T-helper 17 cell (primary cell): Measurements from ENCODE around the gene SGK1. TPM values are rescaled to one million over a fixed set of nuclear protein-coding genes. Genes with fewer than 3 reads are reported as not detected.
"Not testable (repeated sequence)": the region's sequence is repeated elsewhere in the genome, so short reads cannot be mapped to it uniquely, and the experiment has no call there.

Experiments used
- ATAC-seq: fragments of 150-1000 bp; cut with Tn5 transposase; 2 replicates; pipeline ENCODE4 v1.10.0; 2021; ENCODE audit warnings: mild to moderate bottlenecking, moderate library complexity
- DNase-seq, 3 donors: peaks; one replicate each; pipeline versions ENCODE4 v3.0.0 to v3.0.0-alpha.2; 2020 to 2021
- H3K9me3 ChIP-seq: one replicate; pipeline ENCODE4 v1.7.0; 2013; ENCODE audit warnings: low read length, mild to moderate bottlenecking; ENCODE audit not compliant: control insufficient read depth, poor library complexity, severe bottlenecking
- H3K27ac Mint-ChIP-seq: one replicate; pipeline ENCODE4 v1.8.0; 2022; ENCODE audit warnings: mild to moderate bottlenecking, moderate library complexity, mixed read lengths
- H3K27me3 Mint-ChIP-seq: one replicate; pipeline ENCODE4 v1.8.0; 2022; ENCODE audit warnings: mixed read lengths
- H3K36me3 Mint-ChIP-seq: one replicate; pipeline ENCODE4 v1.8.0; 2022; ENCODE audit warnings: low read depth, mixed read lengths
- H3K4me1 Mint-ChIP-seq: one replicate; pipeline ENCODE4 v1.8.0; 2022; ENCODE audit warnings: mild to moderate bottlenecking, mixed read lengths
- H3K4me3 Mint-ChIP-seq: one replicate; pipeline ENCODE4 v1.8.0; 2022; ENCODE audit warnings: mild to moderate bottlenecking, moderate library complexity, mixed read lengths
- total RNA-seq, 4 donors: library from RNA in 2 of 4; stranded (reverse) in 2 of 4; gene quantifications; one replicate each; pipeline ENCODE4 v1.2.3 and lab custom pipeline; 2022 to 2026

Gene SGK1
- total RNA-seq, 2 donors from 2014 or later: 103 to 132 TPM

DNA sequence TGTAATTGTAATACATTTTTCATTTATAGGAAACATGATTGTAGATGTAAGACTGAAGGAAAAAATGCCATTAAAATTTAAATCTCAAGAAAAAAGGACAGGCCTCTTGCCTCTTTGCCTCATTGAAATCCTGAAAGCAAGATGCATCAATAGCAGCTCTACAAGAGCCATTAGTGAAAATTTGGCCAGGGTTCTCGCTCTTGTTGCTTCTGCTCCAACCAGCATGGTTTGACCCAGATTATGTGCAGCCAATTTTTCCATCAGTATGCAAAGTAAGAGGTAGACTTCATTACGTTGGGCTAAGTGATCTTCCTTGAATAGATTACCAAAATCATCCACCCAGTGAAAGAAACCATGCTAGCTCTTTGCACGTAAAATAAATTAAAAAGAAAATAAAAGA, 106.6 kb downstream of the SGK1 start:
- no peaks in the 10 kb centered on the region for H3K9me3 ChIP-seq
- H3K4me1 Mint-ChIP-seq: no peaks in the 10 kb centered on the region
- no peak overlapping the region for H3K27ac Mint-ChIP-seq
- ATAC-seq (no peak), DNase-seq (no peak)
- H3K4me3 Mint-ChIP-seq: no peak overlapping the region
- H3K27me3 Mint-ChIP-seq: no peaks in the 10 kb centered on the region
- no peaks in the 10 kb centered on the region for H3K36me3 Mint-ChIP-seq

DNA sequence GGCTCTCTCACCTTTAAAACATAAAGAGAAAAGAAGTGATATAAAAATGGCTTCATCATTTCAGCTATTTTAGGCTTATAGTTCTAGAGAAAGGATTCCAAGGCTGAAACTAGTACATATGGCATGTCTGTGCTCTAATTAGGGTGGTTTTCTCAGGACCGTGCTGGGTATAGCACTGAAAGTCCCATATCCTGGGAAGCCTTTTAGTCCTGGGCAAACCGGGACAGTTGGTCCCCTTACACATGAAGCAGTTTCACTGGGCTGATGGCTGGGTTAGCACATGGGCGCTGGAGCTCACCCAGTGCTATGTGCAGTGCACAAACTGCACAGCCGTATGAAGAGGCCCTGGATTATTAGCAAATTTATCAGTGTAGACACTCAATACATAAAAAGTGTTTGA, 110.5 kb downstream of the SGK1 start:
- no peak for DNase-seq
- Mint-ChIP-seq H3K27me3 (no peaks in the 10 kb centered on the region), H3K4me1 (no peaks in the 10 kb centered on the region), H3K4me3 (no peak overlapping the region), H3K27ac (no peak overlapping the region), H3K36me3 (no peaks in the 10 kb centered on the region)
- ATAC-seq: no peak
- peaks cover 2% of the 10 kb centered on the region for H3K9me3 ChIP-seq

DNA sequence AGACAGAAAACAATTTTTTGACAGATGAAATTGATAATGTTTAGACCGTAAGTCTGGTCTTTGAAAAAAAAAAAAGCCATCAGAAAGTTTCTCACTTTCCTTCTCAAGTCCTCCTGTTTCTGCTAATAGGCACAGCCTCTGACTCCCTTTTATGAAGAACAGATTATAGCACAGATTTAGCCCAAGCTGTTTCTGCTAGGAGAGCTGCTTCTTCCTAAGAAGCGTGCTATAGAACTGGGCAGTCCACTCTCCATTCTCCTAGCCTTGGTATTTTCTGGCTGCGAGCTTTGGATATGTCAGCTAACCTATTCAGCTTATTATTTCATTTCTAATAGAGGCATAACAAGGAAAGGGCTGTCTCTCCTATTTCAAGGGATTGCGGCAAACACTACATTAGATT, 112.5 kb downstream of the SGK1 start:
- Mint-ChIP-seq H3K4me1 (no peaks in the 10 kb centered on the region), H3K27ac (no peak overlapping the region), H3K36me3 (no peaks in the 10 kb centered on the region), H3K4me3 (no peak overlapping the region), H3K27me3 (no peaks in the 10 kb centered on the region)
- DNase-seq: no peak
- peaks cover 2% of the 10 kb centered on the region for H3K9me3 ChIP-seq
- no peak for ATAC-seq

DNA sequence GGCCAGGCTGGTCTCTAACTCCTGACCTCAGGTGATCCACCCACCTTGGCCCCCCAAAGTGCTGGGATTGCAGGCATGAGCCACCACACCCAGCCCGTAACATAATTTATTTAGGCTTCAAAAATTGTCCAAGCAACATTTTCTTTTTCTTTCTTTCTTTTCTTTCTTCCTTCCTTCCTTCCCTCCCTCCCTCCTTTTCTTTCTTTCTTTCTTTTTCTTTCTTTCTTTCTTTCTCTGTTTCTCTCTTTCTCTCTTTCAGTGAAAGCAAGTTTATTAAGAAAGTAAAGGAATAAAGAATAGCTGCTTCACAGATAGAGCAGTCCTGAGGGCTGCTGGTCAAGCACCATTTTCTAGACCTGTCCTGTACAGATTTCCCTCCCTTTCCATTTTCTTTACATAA, 113.2 kb downstream of the SGK1 start:
- H3K27me3 Mint-ChIP-seq, DNase-seq, H3K36me3 Mint-ChIP-seq, H3K4me1 Mint-ChIP-seq, H3K27ac Mint-ChIP-seq, H3K4me3 Mint-ChIP-seq, ATAC-seq, H3K9me3 ChIP-seq: not testable (repeated sequence)

DNA sequence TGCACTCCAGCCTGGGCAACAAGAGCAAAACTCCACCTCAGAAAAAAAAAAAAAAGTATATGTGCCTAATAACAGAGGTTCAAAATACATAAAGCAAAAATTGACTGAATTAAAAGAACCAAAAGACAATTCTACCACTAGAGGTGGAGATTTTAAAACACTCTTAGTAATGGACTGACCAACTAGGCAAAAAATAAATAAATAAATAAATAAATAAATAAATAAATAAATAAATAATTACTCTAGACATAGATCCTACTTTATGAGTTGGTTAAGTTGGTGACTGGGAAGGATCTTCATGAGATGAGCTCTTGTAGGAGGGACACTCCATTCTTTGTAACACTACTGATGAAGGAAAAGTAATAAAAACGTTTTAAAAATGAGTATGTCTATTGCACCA, 113.9 kb downstream of the SGK1 start:
- Mint-ChIP-seq H3K27ac (no peak overlapping the region), H3K4me1 (no peaks in the 10 kb centered on the region), H3K4me3 (no peak overlapping the region), H3K36me3 (no peaks in the 10 kb centered on the region), H3K27me3 (no peaks in the 10 kb centered on the region)
- DNase-seq (no peak), ATAC-seq (no peak)
- H3K9me3 ChIP-seq: peaks cover 2% of the 10 kb centered on the region

DNA sequence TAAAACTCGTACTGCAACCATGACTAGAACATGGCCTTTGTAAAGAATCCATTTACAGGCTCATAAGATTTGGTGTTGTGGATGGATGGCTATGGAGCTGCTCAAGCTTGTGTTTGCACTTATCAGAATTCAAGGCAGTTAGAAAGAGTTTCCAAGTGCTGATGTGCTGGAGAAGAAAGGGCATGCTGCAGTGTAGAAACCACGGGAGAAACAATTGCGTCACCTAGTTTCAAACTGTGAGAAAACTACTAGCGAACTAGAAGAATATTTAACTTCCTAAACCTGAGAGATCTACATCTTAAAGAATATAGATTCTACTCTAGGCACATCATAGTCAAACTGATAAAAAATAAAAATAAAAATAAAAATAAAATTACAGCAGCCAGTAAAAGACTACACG, 116.2 kb downstream of the SGK1 start:
- Mint-ChIP-seq H3K27me3 (no peaks in the 10 kb centered on the region), H3K36me3 (no peaks in the 10 kb centered on the region)

DNA sequence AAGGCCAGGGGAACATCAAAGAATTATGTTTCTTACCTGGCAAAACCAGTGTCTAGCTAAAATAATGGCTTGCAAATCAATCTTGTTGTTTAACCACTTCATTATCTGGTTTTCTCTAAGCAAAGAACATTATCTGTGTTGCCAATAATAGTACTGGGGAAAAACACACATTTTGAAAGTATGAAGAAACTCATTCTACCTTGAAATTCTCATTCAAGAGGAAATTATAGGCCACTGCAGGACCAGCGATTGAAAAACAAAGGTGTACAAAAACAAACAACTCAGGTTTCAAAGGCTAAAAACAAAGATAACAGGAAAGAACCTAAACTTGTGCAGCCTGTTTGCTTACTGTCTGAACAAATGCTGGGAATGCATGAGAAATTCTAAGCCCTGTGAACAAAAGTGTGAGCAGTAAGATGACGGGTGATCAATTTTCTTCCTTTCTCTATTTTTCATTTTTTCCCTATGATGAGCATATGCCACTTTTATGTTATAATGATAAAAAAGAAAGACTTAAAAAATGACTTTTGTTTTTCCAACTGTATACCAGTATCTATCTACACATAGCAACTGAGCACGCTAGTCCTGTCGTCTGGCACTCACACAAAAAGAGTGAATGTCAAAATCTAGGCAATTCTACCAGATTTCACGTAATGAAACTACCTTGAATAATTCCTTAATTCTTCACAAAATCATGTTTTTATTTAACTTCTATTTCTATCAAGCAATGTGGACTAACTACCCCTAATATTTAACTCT, 117.9 kb downstream of the SGK1 start:
- peaks cover 2% of the 10 kb centered on the region for H3K9me3 ChIP-seq
- ATAC-seq: no peak
- Mint-ChIP-seq H3K36me3 (no peaks in the 10 kb centered on the region), H3K27me3 (no peaks in the 10 kb centered on the region), H3K4me1 (peaks cover 4% of the 10 kb centered on the region), H3K4me3 (no peak overlapping the region), H3K27ac (no peak overlapping the region)
- DNase-seq: no peak

More for the DNA sequence above, 116.2 kb downstream of the SGK1 start:
- DNase-seq (no peak), ATAC-seq (no peak)
- H3K27ac Mint-ChIP-seq: no peak overlapping the region
- H3K9me3 ChIP-seq: peaks cover 2% of the 10 kb centered on the region
- no peak overlapping the region for H3K4me3 Mint-ChIP-seq
- H3K4me1 Mint-ChIP-seq: peaks cover 4% of the 10 kb centered on the region

DNA sequence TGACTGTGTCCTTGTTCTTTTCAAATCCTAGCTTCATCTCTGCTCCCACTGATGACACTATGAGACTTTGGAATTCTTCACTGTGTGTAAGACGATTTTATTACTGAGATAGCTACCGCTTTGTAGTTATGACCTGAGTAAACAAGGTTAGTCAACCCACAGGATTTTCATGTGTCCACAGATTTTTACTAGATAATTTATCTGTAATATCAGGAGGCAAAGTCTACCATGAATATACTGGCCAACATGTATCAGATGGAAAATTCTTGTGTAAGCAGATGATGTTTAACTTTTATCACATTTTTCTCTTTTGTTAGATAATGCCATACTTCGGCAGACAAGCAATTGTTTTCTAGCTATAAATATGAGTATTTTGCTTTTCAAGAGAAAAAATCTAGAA, 119.8 kb downstream of the SGK1 start:
- Mint-ChIP-seq H3K27me3 (no peaks in the 10 kb centered on the region), H3K4me3 (no peak overlapping the region), H3K4me1 (peaks cover 4% of the 10 kb centered on the region), H3K27ac (no peak overlapping the region), H3K36me3 (no peaks in the 10 kb centered on the region)
- ATAC-seq (no peak), DNase-seq (no peak)
- H3K9me3 ChIP-seq: no peaks in the 10 kb centered on the region

DNA sequence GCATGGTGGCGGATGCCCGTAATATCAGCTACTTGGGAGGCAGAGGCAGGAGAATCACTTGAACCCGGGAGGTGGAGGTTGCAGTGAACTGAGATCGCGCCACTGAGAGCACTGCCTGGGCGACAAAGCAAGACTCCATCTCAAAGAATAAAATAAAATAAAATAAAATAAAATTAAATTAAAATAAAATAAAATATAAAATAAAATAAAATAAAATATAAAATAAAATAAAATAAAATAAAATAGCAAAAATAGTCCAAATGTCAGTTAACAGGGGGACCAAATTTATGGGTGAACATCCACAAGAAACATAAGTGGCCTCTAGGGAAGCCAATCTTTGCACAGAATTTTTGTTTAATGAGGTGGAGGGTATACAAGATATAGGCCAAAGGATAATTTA, 120.2 kb downstream of the SGK1 start:
- DNase-seq, H3K36me3 Mint-ChIP-seq, H3K4me1 Mint-ChIP-seq, H3K9me3 ChIP-seq, H3K27me3 Mint-ChIP-seq, H3K27ac Mint-ChIP-seq, ATAC-seq, H3K4me3 Mint-ChIP-seq: not testable (repeated sequence)

DNA sequence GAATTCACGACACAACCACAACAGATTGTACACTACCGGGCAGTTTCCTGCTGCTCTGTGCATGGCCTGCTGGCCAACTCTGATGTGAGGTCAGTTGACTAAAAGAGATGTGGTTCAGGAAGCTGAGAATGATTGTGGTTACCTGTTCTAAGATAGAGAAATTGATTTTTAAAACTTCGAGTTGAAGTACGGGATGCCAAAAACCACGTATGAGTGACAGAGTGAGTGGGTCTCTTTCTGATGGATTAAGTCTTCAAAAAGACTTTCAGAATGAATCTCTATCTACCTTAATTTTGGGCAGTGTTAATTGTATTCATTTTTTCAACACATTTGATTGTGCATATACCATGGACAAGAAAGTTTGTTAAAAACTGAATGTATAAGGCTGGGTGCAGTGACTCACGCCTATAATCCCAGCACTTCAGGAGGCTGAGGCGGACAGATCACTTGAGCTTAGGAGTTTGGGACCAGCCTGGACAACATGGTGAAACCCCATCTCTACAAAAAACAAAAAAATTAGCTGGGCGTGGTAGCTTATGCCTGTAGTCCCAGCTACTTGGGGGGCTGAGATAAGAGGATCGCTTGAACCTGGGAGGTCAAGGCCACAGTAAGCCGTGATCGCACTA, 121.2 kb downstream of the SGK1 start:
- ATAC-seq: no peak
- no peak overlapping the region for H3K27ac Mint-ChIP-seq
- H3K36me3 Mint-ChIP-seq: no peaks in the 10 kb centered on the region
- H3K4me1 Mint-ChIP-seq: peaks cover 7% of the 10 kb centered on the region
- H3K27me3 Mint-ChIP-seq: no peaks in the 10 kb centered on the region
- H3K9me3 ChIP-seq: no peaks in the 10 kb centered on the region
- no peak overlapping the region for H3K4me3 Mint-ChIP-seq
- DNase-seq: no peak

DNA sequence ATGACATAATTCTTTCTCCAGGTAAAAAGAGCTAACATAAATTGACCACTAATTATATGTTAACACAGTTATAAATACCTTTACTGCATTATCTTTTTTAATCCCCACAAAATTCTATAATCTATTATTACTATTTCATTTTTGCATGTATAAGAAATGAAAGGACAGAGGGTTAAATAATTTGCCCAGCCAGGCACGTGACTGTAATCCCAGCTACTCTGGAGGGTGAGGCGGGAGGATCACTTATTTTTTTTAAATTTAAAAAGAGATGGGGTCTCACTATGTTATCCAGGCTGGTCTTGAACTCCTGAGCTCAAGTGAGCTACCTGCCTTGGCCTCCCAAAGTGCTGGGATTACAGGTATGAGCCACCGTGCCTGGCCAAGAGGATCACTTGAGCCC, 121.9 kb downstream of the SGK1 start:
- ATAC-seq (no peak), DNase-seq (no peak)
- H3K4me1 Mint-ChIP-seq: peaks cover 10% of the 10 kb centered on the region
- H3K27me3 Mint-ChIP-seq: no peaks in the 10 kb centered on the region
- no peak overlapping the region for H3K27ac Mint-ChIP-seq
- no peaks in the 10 kb centered on the region for H3K36me3 Mint-ChIP-seq
- H3K4me3 Mint-ChIP-seq: no peak overlapping the region
- no peaks in the 10 kb centered on the region for H3K9me3 ChIP-seq

DNA sequence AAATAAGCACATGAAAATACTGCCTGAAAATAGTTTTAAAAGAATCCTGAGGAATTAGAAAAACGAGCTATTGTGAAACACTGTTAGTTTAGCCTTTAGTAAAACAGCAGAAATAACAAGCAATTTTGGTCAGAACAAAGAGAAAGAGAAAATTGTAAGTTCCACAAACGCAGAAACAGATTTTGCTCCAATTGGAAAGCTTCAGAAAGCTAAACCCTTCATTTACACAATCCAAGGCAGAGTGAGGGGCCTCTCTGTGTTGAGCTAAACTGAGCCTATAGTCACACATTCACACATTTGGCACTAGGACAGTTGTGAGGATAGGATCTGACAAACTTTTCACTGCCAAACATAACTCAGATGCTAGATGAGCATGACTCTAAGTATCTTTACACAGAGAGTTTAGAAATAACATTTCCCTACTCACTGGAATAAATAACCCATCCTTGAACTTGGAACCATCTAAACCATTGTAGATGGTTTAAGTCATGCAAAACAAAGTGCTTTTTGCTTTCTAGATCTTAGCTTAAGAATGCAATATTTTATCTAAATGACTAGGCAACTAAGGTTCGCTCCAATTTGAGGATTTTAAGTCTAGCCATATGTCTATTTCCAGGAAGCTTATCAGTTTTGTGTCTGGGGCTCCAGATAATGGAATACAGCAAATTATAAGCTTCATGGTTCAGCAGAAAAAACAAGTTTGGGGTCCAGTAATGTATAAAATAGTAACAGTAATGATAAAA, 122.6 kb downstream of the SGK1 start:
- H3K27ac Mint-ChIP-seq: no peak overlapping the region
- DNase-seq (no peak), ATAC-seq (no peak)
- peaks cover 11% of the 10 kb centered on the region for H3K4me1 Mint-ChIP-seq
- H3K9me3 ChIP-seq: no peaks in the 10 kb centered on the region
- no peaks in the 10 kb centered on the region for H3K27me3 Mint-ChIP-seq
- no peaks in the 10 kb centered on the region for H3K36me3 Mint-ChIP-seq
- H3K4me3 Mint-ChIP-seq: no peak overlapping the region

DNA sequence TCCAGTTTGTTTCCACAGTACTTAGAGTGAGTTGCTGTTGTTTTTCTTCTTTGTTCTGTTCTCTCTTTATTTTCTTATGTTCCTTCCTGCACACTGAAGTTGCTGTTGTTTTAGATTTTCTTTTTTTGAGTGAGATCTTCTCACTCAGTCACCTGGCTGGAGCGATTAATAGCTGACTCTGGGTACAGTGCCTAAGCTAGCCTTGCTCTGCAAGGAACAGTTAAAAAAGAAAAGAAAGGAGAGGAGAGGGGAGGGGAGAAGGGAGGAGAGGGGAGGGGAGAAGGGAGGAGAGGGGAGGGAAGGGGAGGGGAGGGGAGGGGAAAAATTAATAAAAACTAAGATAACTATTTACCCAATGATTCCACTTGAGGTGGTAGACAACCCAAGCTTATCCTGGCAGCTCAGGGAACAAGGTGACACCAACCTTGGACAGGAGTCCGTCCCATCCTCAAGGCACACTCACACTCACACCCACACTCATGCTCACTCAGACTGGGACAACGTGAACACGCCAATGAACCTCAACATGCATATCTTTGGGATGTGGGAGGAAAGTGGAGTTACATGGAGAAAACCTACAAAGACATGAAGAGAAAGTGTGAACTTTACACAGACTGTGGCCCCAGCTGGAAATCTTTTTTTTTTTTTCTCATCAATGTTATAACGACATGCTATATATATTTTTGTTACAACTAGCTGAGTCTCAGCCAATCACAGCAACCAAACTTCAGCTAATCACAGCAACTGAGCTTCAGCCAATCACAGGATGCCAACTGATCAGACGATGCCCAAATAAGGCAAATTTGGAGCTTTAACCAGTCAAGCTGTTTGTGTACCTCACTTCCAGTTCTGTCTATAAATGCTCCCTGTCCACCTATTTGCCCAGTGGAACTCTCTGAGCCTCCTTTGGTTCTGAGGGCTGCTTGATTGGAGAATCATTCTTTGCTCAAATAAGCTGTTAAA, 124.1 kb downstream of the SGK1 start:
- no peaks in the 10 kb centered on the region for H3K27me3 Mint-ChIP-seq
- H3K27ac Mint-ChIP-seq: peak overlapping the region; percentile 39
- no peaks in the 10 kb centered on the region for H3K36me3 Mint-ChIP-seq
- DNase-seq (no peak), ATAC-seq (no peak)
- H3K9me3 ChIP-seq: no peaks in the 10 kb centered on the region
- H3K4me3 Mint-ChIP-seq: no peak overlapping the region
- peaks cover 14% of the 10 kb centered on the region for H3K4me1 Mint-ChIP-seq
